Spleen (tissue), 11 donors: ENCODE results near the gene USP7. TPM values are rescaled to one million over a fixed set of nuclear protein-coding genes. Genes with fewer than 3 reads are reported as not detected.
A peak's percentile ranks its signal among the peaks of the same experiment; 100 is the strongest.

Source experiments
- DNase-seq: peaks from one replicate; pipeline ENCODE4 v3.0.0-alpha.2; 2020
- H3K27ac ChIP-seq, 8 donors: fragments of 200-600 bp; sonication (generic) in 7 of 8; 1 replicate in 4 of 8; 2 replicates in 4 of 8; pipeline versions ENCODE4 v1.5.0 to v1.8.0; 2016 to 2021; ENCODE audit warnings: inconsistent platforms in 4 of 8, mild to moderate bottlenecking in 4 of 8, moderate library complexity in 1 of 8
- H3K27me3 ChIP-seq, 7 donors: fragments of 200-600 bp; sonication (generic) in 6 of 7; replicated peaks in 1 of 7; 1 replicate in 4 of 7; 2 replicates in 3 of 7; pipeline versions ENCODE4 v1.5.0 to v1.8.0; 2016 to 2021; ENCODE audit warnings: inconsistent platforms in 3 of 7, mild to moderate bottlenecking in 1 of 7
- H3K36me3 ChIP-seq, 6 donors: fragments of 200-600 bp; sonication (generic) in 5 of 6; 1 replicate in 4 of 6; 2 replicates in 2 of 6; pipeline versions ENCODE4 v1.5.0 to v1.8.0; 2016 to 2021; ENCODE audit warnings: inconsistent platforms in 2 of 6
- H3K4me1 ChIP-seq, 6 donors: fragments of 200-600 bp; sonication (generic) in 5 of 6; 1 replicate in 3 of 6; 2 replicates in 3 of 6; pipeline versions ENCODE4 v1.5.0 to v1.8.0; 2016 to 2021; ENCODE audit warnings: inconsistent platforms in 3 of 6
- H3K4me3 ChIP-seq, 8 donors: fragments of 200-600 bp; sonication (generic) in 7 of 8; 1 replicate in 4 of 8; 2 replicates in 4 of 8; pipeline versions ENCODE4 v1.5.0 to v1.8.0; 2016 to 2021; ENCODE audit warnings: inconsistent platforms in 4 of 8, mild to moderate bottlenecking in 4 of 8, moderate library complexity in 2 of 8
- H3K9me3 ChIP-seq, 8 donors: fragments of 200-600 bp; sonication (generic) in 7 of 8; 1 replicate in 4 of 8; 2 replicates in 4 of 8; pipeline versions ENCODE4 v1.5.0 to v1.8.0; 2016 to 2021; ENCODE audit warnings: inconsistent platforms in 4 of 8
- CTCF ChIP-seq, 11 experiments: fragments of 200-600 bp in 7 of 11; fragments of 450-650 bp in 4 of 11; sonication (generic) in 4 of 11; IDR thresholded peaks in 8 of 11; conservative IDR thresholded peaks in 3 of 11; 1 replicate in 7 of 11; 2 replicates in 4 of 11; pipeline versions ENCODE4 v1.4.0 to v1.8.0; 2016 to 2021; ENCODE audit warnings: antibody characterized with exemption in 11 of 11, inconsistent platforms in 4 of 11, mild to moderate bottlenecking in 1 of 11
- POLR2A ChIP-seq, 3 donors: fragments of 450-650 bp; IDR thresholded peaks; one replicate each; pipeline ENCODE4 v1.5.1; 2017; ENCODE audit warnings: antibody characterized with exemption in 3 of 3, mild to moderate bottlenecking in 1 of 3
- POLR2AphosphoS5 ChIP-seq, 3 donors: sonication (generic); formaldehyde crosslinking; IDR thresholded peaks; one replicate each; pipeline ENCODE4 v1.5.1; 2017; ENCODE audit warnings: antibody characterized with exemption in 3 of 3
- WGBS, 5 donors: extraction: QIAGEN DNeasy Blood & Tissue Kit in 3 of 5; methylation state at CpG; one replicate each; pipeline versions ENCODE4 v1.1.5 to v1.1.7; 2013 to 2018; 5-methylcytosine and 5-hydroxymethylcytosine counted together
- intact Hi-C: fragments of 100-400 bp; cut with DNase I; formaldehyde crosslinking; loops from one replicate; pipeline ENCODE4 v1.15.0; 2023; ENCODE audit warnings: low total_unique reads
- polyA plus RNA-seq, 3 donors: library from polyadenylated mRNA; stranded (reverse); fragments of 200-250 nt; gene quantifications; one replicate each; pipeline ENCODE4 v1.2.1, GENCODE V29; 2013
- total RNA-seq, 7 donors: library from RNA; depleted of rRNA in 3 of 7; stranded (reverse); fragments of >200 nt in 3 of 7; fragmentation: NEBNext Ultra II Directional in 4 of 7; extraction: Animal tissue kit (Norgen Biotek cat#: 25700) in 4 of 7; gene quantifications; one replicate each; pipeline versions ENCODE4 v1.1.0 to v1.2.1, GENCODE V29; 2016 to 2021
- donor health status: healthy with polysubstance abuse.
- donor health status: DM: no; HTN: no; CAD: no; lungs with moderate emphysema.
- donor health status: DM: no; HTN: no; CAD: no.
- donor health status: Bipolar disorder and iron deficiency.
- donor health status: healthy.
- donor health status: DM: no; HTN: no; CAD: no.
- donor health status: DM: yes; HTN: yes; CAD: no.

The USP7 gene
- total and polyA plus RNA-seq, 10 donors = 26.1 to 145 (median 126) TPM

DNA sequence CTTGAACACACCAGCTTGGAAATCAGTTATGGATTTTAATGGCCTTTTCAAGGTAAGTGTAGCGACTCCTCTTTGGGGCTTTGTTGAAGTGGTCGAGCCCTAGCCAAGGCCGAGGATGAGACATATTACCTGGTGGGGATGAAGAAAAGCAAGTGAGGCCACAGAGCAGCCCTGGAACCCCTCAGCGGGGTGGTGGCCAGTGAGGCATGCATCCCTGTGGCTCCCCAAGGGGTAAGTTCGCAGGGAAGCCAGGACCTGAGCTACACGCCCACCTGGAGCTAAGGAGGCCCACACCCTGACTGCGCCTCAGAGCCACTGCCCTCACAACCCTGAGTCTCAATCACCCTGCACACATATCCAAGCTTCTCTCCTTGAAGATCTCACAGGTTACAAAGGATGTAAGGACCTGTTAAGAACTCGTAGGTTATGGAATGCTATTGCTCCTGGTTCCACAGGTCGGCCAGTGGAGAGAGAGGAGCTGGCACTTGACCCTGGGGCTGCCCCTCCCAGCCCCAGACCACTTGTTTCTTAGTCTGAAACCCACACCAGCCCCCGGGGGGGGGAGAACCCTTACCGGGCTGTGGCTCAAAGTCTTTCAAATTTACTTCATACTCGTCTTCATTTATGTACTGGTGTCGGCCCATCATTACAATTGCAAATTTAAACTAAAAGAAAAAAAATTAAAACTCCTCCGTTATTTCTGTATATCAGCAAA, 69.6 kb downstream of the USP7 start:
- 83 to 91% (median 88%) methylated on average over 13 to 14 of the region's 14 CpGs for WGBS, 5 donors
- Histone ChIP-seq H3K4me1 (peaks cover 5 to 39% (median 14%) of the 10 kb centered on the region in 6 donors), H3K27me3 (no peaks in the 10 kb centered on the region), H3K9me3 (no peaks in the 10 kb centered on the region), H3K27ac (no peak overlapping the region), H3K36me3 (peaks cover 10 to 100% (median 84%) of the 10 kb centered on the region in 6 donors), H3K4me3 (no peak overlapping the region)
- DNase-seq = peak; percentile 47
- intact Hi-C loops = loop anchor here (10.0 kb wide), 1 partner anchor 231 kb away; no protein-coding TSS in a partner anchor
- no peak for TF ChIP-seq POLR2A (IDR thresholded peaks at IDR 0.05)
- TF ChIP-seq POLR2AphosphoS5 (IDR thresholded peaks at IDR 0.05) = peak in 2 of 3 donors; percentile 10 to 52
- TF ChIP-seq CTCF (IDR thresholded peaks at IDR 0.05 in 8 of 11, conservative IDR thresholded peaks at IDR 0.05 in 3 of 11) = no peak

DNA sequence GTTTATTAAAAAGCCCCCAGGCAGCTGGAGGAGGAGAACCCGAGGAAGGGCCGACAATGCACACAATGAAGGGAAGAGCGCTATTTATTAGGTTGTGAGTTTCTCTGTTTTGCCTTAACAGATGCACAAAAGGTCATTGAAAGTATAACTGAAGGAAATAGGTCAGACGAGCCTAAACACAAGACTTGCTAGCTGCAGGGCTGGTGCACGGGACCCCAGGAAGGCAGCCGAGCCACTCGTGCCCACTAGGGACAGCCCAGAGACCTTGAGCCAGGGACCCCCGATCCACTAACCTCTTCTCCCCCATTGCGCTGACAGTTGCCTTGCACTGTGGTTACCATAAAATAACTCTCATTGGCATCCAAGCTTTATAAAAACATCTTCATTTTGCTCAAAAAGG, 70.3 kb downstream of the USP7 start:
- peaks cover 10 to 96% (median 77%) of the 10 kb centered on the region in 6 donors for H3K36me3 ChIP-seq
- no peak overlapping the region for H3K27ac ChIP-seq
- TF ChIP-seq POLR2AphosphoS5 (IDR thresholded peaks at IDR 0.05) (peak in 1 of 3 donors; percentile 4), CTCF (IDR thresholded peaks at IDR 0.05 in 8 of 11, conservative IDR thresholded peaks at IDR 0.05 in 3 of 11) (no peak), POLR2A (IDR thresholded peaks at IDR 0.05) (no peak)
- H3K4me1 ChIP-seq = peaks cover 5 to 39% (median 14%) of the 10 kb centered on the region in 6 donors
- intact Hi-C loops = loop anchor here (10.0 kb wide), 1 partner anchor 231 kb away; no protein-coding TSS in a partner anchor
- no peaks in the 10 kb centered on the region for H3K9me3 ChIP-seq
- WGBS, 5 donors = 80 to 93% (median 85%) methylated on average over 9 of the region's 9 CpGs
- no peaks in the 10 kb centered on the region for H3K27me3 ChIP-seq
- DNase-seq = peak; percentile 38
- no peak overlapping the region for H3K4me3 ChIP-seq

GRCh38 chr16:8892101-8892575, 71.6 kb downstream of the USP7 start:
- DNase-seq = peak; percentile 83
- peaks cover 5 to 39% (median 14%) of the 10 kb centered on the region in 6 donors for H3K4me1 ChIP-seq
- H3K36me3 ChIP-seq = peaks cover 5 to 94% (median 64%) of the 10 kb centered on the region in 6 donors
- H3K9me3 ChIP-seq = no peaks in the 10 kb centered on the region
- intact Hi-C loops = loop anchor here (10.0 kb wide), 1 partner anchor 233 kb away; no protein-coding TSS in a partner anchor
- TF ChIP-seq CTCF (IDR thresholded peaks at IDR 0.05 in 8 of 11, conservative IDR thresholded peaks at IDR 0.05 in 3 of 11) (no peak), POLR2AphosphoS5 (IDR thresholded peaks at IDR 0.05) (peak; percentile 56 to 76 (median 72))
- no peak overlapping the region for H3K4me3 ChIP-seq
- H3K27me3 ChIP-seq = no peaks in the 10 kb centered on the region
- WGBS, 5 donors = 61 to 78% (median 71%) methylated on average over 16 of the region's 16 CpGs
- H3K27ac ChIP-seq = peak overlapping the region in 5 of 8 donors; percentile 59 to 74 (median 63)

- TF ChIP-seq POLR2AphosphoS5 (IDR thresholded peaks at IDR 0.05) (no peak), CTCF (IDR thresholded peaks at IDR 0.05 in 8 of 11, conservative IDR thresholded peaks at IDR 0.05 in 3 of 11) (no peak), POLR2A (IDR thresholded peaks at IDR 0.05) (no peak)
- 84 to 97% (median 90%) methylated on average over 4 to 5 of the region's 5 CpGs for WGBS, 5 donors
- DNase-seq = no peak
Observed at GRCh38 chr16:8890549-8890921, 73.2 kb downstream of the USP7 start.

More at GRCh38 chr16:8890549-8890921, 73.2 kb downstream of the USP7 start:
- no peaks in the 10 kb centered on the region for H3K9me3 ChIP-seq
- peaks cover 5 to 50% (median 21%) of the 10 kb centered on the region in 6 donors for H3K4me1 ChIP-seq
- H3K36me3 ChIP-seq = peaks cover 0 to 78% (median 48%) of the 10 kb centered on the region in 6 donors
- H3K27me3 ChIP-seq = peaks cover 0 to 7% (median 0%) of the 10 kb centered on the region in 7 donors
- intact Hi-C loops = loop anchor here (10.0 kb wide), 1 partner anchor 234 kb away; no protein-coding TSS in a partner anchor
- H3K4me3 ChIP-seq = no peak overlapping the region
- H3K27ac ChIP-seq = peak overlapping the region in 2 of 8 donors; percentile 62 to 70
